Aorta (tissue), 5 donors: ENCODE measurements around the gene EGFL6. TPM values are rescaled to one million over a fixed set of nuclear protein-coding genes. Genes with fewer than 3 reads are reported as not detected.

Experiments used
- ATAC-seq: fragments of 200-7000 bp; cut with Tn5 transposase; one replicate; pipeline ENCODE4 v1.9.1; 2022; ENCODE audit warnings: moderate library complexity; ENCODE audit not compliant: low FRiP score
- DNase-seq, 2 donors: peaks; one replicate each; pipeline ENCODE4 v3.0.0-alpha.2; 2020
- H3K27ac ChIP-seq, 2 donors: one replicate each; pipeline ENCODE4 v1.5.1; 2013; ENCODE audit warnings: low read length in 2 of 2, mild to moderate bottlenecking in 2 of 2, moderate library complexity in 2 of 2, control low read depth in 1 of 2, inconsistent platforms in 1 of 2, low read depth in 1 of 2
- H3K27me3 ChIP-seq, 2 donors: one replicate each; pipeline ENCODE4 v1.6.1; 2013; ENCODE audit warnings: control low read depth in 1 of 2, low read length in 1 of 2, mild to moderate bottlenecking in 1 of 2, moderate library complexity in 1 of 2; ENCODE audit not compliant: insufficient read depth in 2 of 2, control insufficient read depth in 1 of 2
- H3K36me3 ChIP-seq, 2 donors: one replicate each; pipeline ENCODE4 v1.6.1; 2013; ENCODE audit warnings: control low read depth in 1 of 2, low read length in 1 of 2, mild to moderate bottlenecking in 1 of 2; ENCODE audit not compliant: insufficient read depth in 2 of 2, control insufficient read depth in 1 of 2
- H3K4me1 ChIP-seq, 2 donors: one replicate each; pipeline ENCODE4 v1.6.1; 2013; ENCODE audit warnings: low read length in 2 of 2, control low read depth in 1 of 2, mild to moderate bottlenecking in 1 of 2, moderate library complexity in 1 of 2; ENCODE audit not compliant: insufficient read depth in 2 of 2, control insufficient read depth in 1 of 2
- H3K4me3 ChIP-seq, 2 donors: one replicate each; pipeline ENCODE4 v1.5.1; 2013; ENCODE audit warnings: low read length in 2 of 2, control low read depth in 1 of 2, mild to moderate bottlenecking in 1 of 2
- H3K9me3 ChIP-seq: one replicate; pipeline ENCODE4 v1.6.1; 2013; ENCODE audit warnings: mild to moderate bottlenecking, low read length; ENCODE audit not compliant: control insufficient read depth
- WGBS, 2 donors: extraction: QIAGEN DNeasy Blood & Tissue Kit; methylation state at CpG; one replicate each; pipeline ENCODE4 v1.1.7; 2013; 5-methylcytosine and 5-hydroxymethylcytosine counted together
- intact Hi-C, 2 donors: fragments of 100-400 bp; cut with DNase I; formaldehyde crosslinking; loops; one replicate each; pipeline versions ENCODE4 v1.14.2 to v1.15.0; 2022
- polyA plus RNA-seq, 2 donors: library from polyadenylated mRNA; stranded (reverse); fragments of 200-250 nt; gene quantifications; one replicate each; pipeline ENCODE4 v1.2.3, GENCODE V29; 2013
- total RNA-seq, 2 donors: library from RNA; stranded (reverse); fragmentation: NEBNext Ultra II Directional; extraction: Animal tissue kit (Norgen Biotek cat#: 25700); gene quantifications; one replicate each; pipeline ENCODE4 v1.2.1, GENCODE V29; 2021
- donor health status: healthy with polysubstance abuse.
- donor health status: Bipolar disorder and iron deficiency.
- donor health status: DM: no; HTN: no; CAD: no.
- donor health status: DM: no; HTN: no; CAD: no.
- donor health status: DM: yes; HTN: yes; CAD: no.

The EGFL6 gene
- total and polyA plus RNA-seq, 4 donors = 0.23 to 0.60 TPM; not detected in 2

DNA sequence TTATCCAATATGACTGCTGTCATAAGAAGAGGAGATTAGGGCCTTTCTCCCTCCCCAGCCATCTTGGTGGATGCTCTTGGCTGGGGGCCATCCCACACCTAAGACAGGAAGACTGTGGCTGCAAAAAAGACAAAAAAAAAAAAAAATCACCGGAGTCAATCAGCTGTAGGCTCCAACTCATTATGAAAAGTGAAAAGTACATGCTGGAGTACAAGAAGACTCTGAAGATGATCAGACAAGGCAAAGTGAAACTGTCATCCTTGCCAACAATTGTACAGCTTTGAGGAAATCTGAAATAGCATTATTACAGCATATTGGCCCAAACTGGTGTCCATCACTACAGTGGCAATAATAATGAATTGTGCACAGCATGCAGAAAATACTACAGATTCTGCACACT, 5.2 kb downstream of the EGFL6 start:
- DNase-seq (no peak), ATAC-seq (no peak)
- intact Hi-C loops = no loop called here
- Histone ChIP-seq H3K27me3 (no peaks in the 10 kb centered on the region), H3K27ac (no peak overlapping the region), H3K36me3 (no peaks in the 10 kb centered on the region), H3K9me3 (no peaks in the 10 kb centered on the region), H3K4me3 (no peak overlapping the region), H3K4me1 (no peaks in the 10 kb centered on the region)
- 95 to 98% methylated on average over 1 of the region's 1 CpG for WGBS, 2 donors

DNA sequence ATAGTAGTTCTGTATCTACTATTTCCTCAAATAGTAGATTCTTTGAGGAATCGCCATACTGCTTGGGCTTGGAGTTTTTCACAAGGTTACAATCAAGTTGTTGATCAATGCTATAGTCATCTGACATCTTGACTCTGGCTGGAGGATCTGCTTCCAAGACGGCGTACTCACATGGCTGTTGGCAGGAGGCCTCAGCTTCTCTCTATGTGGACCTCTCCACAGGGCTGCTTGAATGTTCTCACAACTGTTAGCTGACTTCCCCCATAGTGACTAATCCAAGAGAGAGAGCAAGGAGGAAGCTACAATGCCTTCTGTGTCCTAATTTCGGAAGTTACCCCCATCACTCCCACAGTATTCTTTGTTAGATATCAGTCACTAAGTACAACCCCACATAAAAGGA, 10.3 kb downstream of the EGFL6 start:
- Histone ChIP-seq H3K4me3 (no peak overlapping the region), H3K27ac (no peak overlapping the region), H3K27me3 (peaks cover 0 to 2% of the 10 kb centered on the region in 2 donors), H3K36me3 (no peaks in the 10 kb centered on the region), H3K4me1 (no peaks in the 10 kb centered on the region), H3K9me3 (no peaks in the 10 kb centered on the region)
- ATAC-seq = no peak
- no peak for DNase-seq
- WGBS, 2 donors = 85 to 94% methylated on average over 4 of the region's 4 CpGs
- intact Hi-C loops = no loop called here

DNA sequence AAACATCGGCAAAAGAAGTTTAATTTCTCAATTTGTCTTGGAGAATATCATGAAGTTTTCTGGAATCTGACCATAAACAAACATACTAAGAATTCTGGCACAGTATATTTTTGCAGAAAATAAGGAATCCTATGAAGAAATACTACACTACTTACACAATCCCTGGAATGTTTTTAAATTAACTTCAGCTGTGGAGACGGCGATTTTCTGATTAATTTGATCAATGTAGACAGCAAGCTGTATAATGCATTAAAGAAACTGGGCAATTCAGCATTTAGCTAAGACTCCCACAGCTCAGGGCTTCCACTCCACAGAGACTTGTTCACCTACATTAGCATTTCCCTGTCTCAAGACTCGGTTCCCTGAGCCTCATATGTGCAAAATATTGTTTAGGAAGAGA, 12.2 kb downstream of the EGFL6 start:
- Histone ChIP-seq H3K36me3 (no peaks in the 10 kb centered on the region), H3K27ac (no peak overlapping the region), H3K9me3 (no peaks in the 10 kb centered on the region), H3K4me3 (no peak overlapping the region), H3K27me3 (peaks cover 0 to 2% of the 10 kb centered on the region in 2 donors), H3K4me1 (no peaks in the 10 kb centered on the region)
- no peak for DNase-seq
- WGBS, 2 donors = 9 to 27% methylated on average over 4 of the region's 4 CpGs
- ATAC-seq = no peak
- intact Hi-C loops = no loop called here

DNA sequence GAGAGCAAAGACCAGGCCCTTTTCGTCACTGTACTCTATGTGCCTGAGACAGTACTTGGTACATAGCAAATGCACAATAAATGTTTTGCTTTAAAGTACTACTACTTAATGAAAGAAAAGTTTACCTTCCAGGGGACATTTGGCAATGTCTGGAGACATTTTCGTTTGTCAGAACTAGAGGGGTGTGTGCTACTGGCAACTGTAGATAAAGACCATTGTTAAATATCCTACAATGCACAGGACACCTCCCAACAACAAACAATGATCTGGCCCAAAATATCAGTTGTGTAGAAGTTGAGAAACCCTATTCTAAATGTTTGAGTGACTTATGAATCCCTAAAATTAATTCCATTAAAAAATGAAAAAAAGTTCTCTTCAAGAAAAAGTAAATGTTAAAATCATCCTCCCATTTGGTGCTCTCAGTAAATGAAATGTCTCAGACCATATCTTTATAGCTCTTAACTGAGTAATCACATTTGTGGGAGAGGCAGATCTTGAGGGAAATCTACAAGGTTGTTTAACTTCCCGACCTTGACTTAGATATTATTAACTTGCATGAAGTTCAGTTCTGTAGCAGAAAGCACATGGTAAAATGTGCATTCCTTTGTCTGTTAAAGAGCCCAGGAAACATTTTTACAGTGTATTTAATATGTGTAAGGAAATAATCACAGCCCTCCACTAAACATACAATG, 18.5 kb downstream of the EGFL6 start:
- no peak overlapping the region for H3K27ac ChIP-seq
- no peak for DNase-seq
- intact Hi-C loops = no loop called here
- no peaks in the 10 kb centered on the region for H3K4me1 ChIP-seq
- no peaks in the 10 kb centered on the region for H3K36me3 ChIP-seq
- no peaks in the 10 kb centered on the region for H3K9me3 ChIP-seq
- peaks cover 2 to 3% of the 10 kb centered on the region in 2 donors for H3K27me3 ChIP-seq
- no peak overlapping the region for H3K4me3 ChIP-seq
- ATAC-seq = no peak
- WGBS, 2 donors = 49 to 69% methylated on average over 3 of the region's 3 CpGs

DNA sequence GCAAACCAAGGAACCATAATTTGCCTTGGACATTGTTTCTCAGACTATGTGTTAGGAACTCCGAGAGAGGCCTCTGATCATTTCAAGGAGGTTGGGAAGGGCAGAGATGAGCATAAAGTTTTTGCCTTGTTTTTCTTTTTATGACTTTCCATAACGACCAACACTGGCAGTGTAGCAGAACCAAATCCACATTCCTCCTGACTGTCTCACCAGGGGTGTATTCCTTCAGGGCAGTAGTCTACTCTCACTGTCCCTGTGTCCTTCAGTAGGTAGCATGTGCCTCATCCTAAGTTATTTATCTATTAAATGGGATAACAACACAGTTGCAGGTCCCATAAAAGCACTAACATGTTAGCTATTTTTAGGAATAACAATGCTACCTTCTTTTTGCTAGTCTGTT, 20.8 kb downstream of the EGFL6 start:
- no peak overlapping the region for H3K27ac ChIP-seq
- intact Hi-C loops = loop anchor here in 1 of 2 donors (10.0 kb wide), 1 partner anchor 45 kb away; no protein-coding TSS in a partner anchor
- H3K4me1 ChIP-seq = no peaks in the 10 kb centered on the region
- WGBS, 2 donors = 65 to 87% methylated on average over 2 of the region's 2 CpGs
- no peak overlapping the region for H3K4me3 ChIP-seq
- DNase-seq (no peak), ATAC-seq (no peak)
- H3K9me3 ChIP-seq = no peaks in the 10 kb centered on the region
- H3K36me3 ChIP-seq = no peaks in the 10 kb centered on the region
- peaks cover 0 to 3% of the 10 kb centered on the region in 2 donors for H3K27me3 ChIP-seq

DNA sequence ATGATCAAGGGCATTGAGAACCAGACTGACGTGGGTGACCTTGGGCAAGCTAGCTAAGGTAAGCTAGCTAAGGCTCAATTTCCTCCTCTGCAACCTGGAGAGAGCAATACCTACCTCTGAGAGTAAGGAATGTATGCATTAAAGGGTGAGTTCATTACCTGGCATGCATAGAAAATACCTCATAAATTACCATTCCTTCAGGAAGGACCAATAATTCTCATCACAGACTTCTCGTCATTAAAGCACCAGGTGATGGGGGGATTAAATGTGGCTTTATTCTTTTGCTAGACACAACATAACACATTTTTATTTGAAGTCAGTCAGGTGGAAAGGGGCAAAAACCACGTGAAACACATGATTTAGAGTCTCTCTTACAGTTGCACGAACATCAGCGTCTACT, 21.5 kb downstream of the EGFL6 start:
- Histone ChIP-seq H3K27me3 (peaks cover 0 to 3% of the 10 kb centered on the region in 2 donors), H3K27ac (no peak overlapping the region), H3K4me1 (no peaks in the 10 kb centered on the region), H3K4me3 (no peak overlapping the region), H3K36me3 (no peaks in the 10 kb centered on the region), H3K9me3 (no peaks in the 10 kb centered on the region)
- no peak for DNase-seq
- 59 to 88% methylated on average over 5 of the region's 5 CpGs for WGBS, 2 donors
- no peak for ATAC-seq
- intact Hi-C loops = loop anchor here in 1 of 2 donors (10.0 kb wide), 1 partner anchor 46 kb away; no protein-coding TSS in a partner anchor

DNA sequence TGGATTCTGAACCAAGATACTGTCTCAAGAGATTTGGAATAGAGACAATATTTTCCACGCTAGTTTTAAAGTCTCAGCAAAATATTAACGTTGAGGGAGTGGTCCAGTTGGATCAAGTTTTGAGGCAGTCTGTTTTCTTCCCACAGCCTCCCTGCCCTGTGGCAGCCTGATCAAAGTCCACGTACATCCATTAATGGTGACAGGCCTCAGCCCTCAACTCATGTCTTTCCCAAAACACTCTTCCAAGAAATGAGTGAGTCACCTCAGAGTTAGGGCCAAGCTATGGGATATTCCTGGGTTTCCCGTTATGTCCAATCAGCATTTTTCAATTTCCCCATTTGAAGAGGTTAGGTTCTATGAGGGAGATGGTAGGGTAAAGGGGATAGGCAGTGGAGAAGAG, 28.5 kb downstream of the EGFL6 start:
- Histone ChIP-seq H3K36me3 (no peaks in the 10 kb centered on the region), H3K27me3 (no peaks in the 10 kb centered on the region), H3K9me3 (no peaks in the 10 kb centered on the region), H3K27ac (no peak overlapping the region), H3K4me1 (no peaks in the 10 kb centered on the region), H3K4me3 (no peak overlapping the region)
- DNase-seq (no peak), ATAC-seq (no peak)
- intact Hi-C loops = loop anchor here in 1 of 2 donors (10.0 kb wide), 1 partner anchor 53 kb away; no protein-coding TSS in a partner anchor
- 12 to 34% methylated on average over 4 of the region's 4 CpGs for WGBS, 2 donors

DNA sequence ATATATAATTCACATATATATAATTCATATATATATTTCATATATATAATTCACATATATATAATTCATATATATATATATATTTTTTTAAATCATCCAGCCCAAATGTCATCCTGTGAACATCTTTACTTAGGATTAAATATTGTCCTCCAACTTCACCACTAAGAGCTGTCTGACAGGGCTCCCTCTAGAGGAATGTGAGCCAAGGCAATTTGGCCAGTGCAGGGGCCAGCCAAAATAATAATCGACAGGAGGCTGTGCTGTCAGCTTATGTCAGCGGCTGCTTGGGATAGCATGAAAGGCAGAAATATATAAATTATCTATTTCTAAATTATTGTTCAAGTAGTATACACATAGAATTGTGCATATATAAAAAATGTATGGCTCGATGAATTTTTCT, 29.5 kb downstream of the EGFL6 start:
- Histone ChIP-seq H3K4me1 (no peaks in the 10 kb centered on the region), H3K4me3 (no peak overlapping the region), H3K36me3 (no peaks in the 10 kb centered on the region), H3K27me3 (no peaks in the 10 kb centered on the region), H3K27ac (no peak overlapping the region), H3K9me3 (no peaks in the 10 kb centered on the region)
- WGBS, 2 donors = 64 to 68% methylated on average over 3 of the region's 3 CpGs
- intact Hi-C loops = loop anchor here in 1 of 2 donors (10.0 kb wide), 1 partner anchor 54 kb away; no protein-coding TSS in a partner anchor
- no peak for DNase-seq
- ATAC-seq = no peak

DNA sequence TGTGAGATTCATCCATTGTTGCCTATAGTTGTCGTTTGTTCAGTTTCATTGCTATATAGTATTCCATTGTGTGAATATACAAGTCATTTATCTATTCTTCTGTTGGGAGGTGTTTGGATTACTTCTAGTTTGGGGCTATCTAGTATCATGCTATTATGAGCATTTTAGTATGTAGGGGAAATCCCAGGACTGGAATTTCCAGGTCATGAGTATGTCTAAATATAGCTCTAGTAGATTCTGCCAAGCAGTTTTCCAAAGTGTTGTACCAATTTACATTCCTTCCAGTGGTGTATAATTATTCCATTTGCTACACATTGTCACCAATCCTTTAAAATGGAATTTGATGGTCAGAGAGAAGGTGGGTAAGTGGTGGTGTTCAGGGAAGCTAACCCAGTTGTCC, 30.1 kb downstream of the EGFL6 start:
- H3K4me3 ChIP-seq = no peak overlapping the region
- H3K27me3 ChIP-seq = no peaks in the 10 kb centered on the region
- no peak for ATAC-seq
- H3K27ac ChIP-seq = no peak overlapping the region
- intact Hi-C loops = loop anchor here in 1 of 2 donors (10.0 kb wide), 1 partner anchor 55 kb away; no protein-coding TSS in a partner anchor
- no peak for DNase-seq
- H3K4me1 ChIP-seq = no peaks in the 10 kb centered on the region
- 85 to 95% methylated on average over 1 of the region's 1 CpG for WGBS, 2 donors
- no peaks in the 10 kb centered on the region for H3K36me3 ChIP-seq
- H3K9me3 ChIP-seq = no peaks in the 10 kb centered on the region
